K562 (cell line): ENCODE results near the gene METTL25B. TPM values are rescaled to one million over a fixed set of nuclear protein-coding genes. Genes with fewer than 3 reads are reported as not detected.

Source experiments
- ATAC-seq: fragments of 200-7000 bp; cut with Tn5 transposase; 3 replicates; pipeline ENCODE4 v1.9.1; 2020; ENCODE audit warnings: moderate library complexity
- BruUV-seq: library from RNA; stranded (reverse); fragments of 400-500 nt; replicated peaks from 2 replicates; lab custom pipeline; 2021; lab: Mats Ljungman, UMichigan
- CTCF ChIA-PET: fragments of 300-600 bp; formaldehyde crosslinking; extraction: SDS; loops from one replicate; lab custom pipeline; 2021; ENCODE audit warnings: low intra/inter-chr PET ratio; lab: Yijun Ruan, JAX
- POLR2A ChIA-PET: fragments of 300-600, 350-650 bp; sonication (Branson Sonifier 250); formaldehyde crosslinking; extraction: SDS; loops from one replicate; lab custom pipeline; 2021; ENCODE audit warnings: antibody characterized with exemption, inconsistent platforms; lab: Yijun Ruan, JAX
- DNase-seq, 4 experiments: peaks; one replicate each; pipeline versions ENCODE4 v3.0.0 to v3.0.0-alpha.2; 2011 to 2018; ENCODE audit warnings: low spot score in 3 of 4, mixed read lengths in 3 of 4; ENCODE audit errors: extremely low read depth in 1 of 4
- FAIRE-seq: peaks from 2 replicates; lab custom pipeline; 2011; peaks lifted over from hg19 to GRCh38; lab: Jason Lieb, UNC
- H2AFZ ChIP-seq: 2 replicates; pipeline ENCODE4 v1.6.0; 2011; ENCODE audit warnings: low read depth, low read length, control low read depth, inconsistent platforms
- H3K27ac ChIP-seq: fragments of 200-600 bp; 3 replicates; pipeline ENCODE4 v1.8.0; 2011; ENCODE audit warnings: low read depth, mild to moderate bottlenecking, control low read depth, inconsistent platforms, low read length, moderate library complexity, mixed read lengths; ENCODE audit errors: extremely low read depth
- H3K27me3 ChIP-seq, 2 experiments: fragments of 300-600 bp in 1 of 2; 2 replicates in 1 of 2; 3 replicates in 1 of 2; pipeline versions ENCODE4 v1.6.0 to v1.8.0; 2011; ENCODE audit warnings: inconsistent platforms in 2 of 2, low read length in 2 of 2, mild to moderate bottlenecking in 1 of 2, mixed read lengths in 1 of 2, moderate library complexity in 1 of 2; ENCODE audit not compliant: control insufficient read depth in 2 of 2, insufficient read depth in 2 of 2
- H3K36me3 ChIP-seq: fragments of 300-600 bp; 3 replicates; pipeline ENCODE4 v1.8.0; 2011; ENCODE audit warnings: mild to moderate bottlenecking, low read length, inconsistent platforms; ENCODE audit not compliant: control insufficient read depth, insufficient read depth
- H3K4me1 ChIP-seq, 2 experiments: fragments of 200-600 bp in 1 of 2; replicated peaks in 1 of 2; 2 replicates in 1 of 2; 3 replicates in 1 of 2; pipeline versions ENCODE4 v1.5.1 to v1.8.0; 2011; ENCODE audit warnings: inconsistent platforms in 2 of 2, low read length in 2 of 2, mild to moderate bottlenecking in 1 of 2, mixed read lengths in 1 of 2, moderate library complexity in 1 of 2; ENCODE audit not compliant: control insufficient read depth in 2 of 2, insufficient read depth in 2 of 2
- H3K4me2 ChIP-seq: 2 replicates; pipeline ENCODE4 v1.6.1; 2011; ENCODE audit warnings: low read length, control low read depth, inconsistent platforms, mixed read lengths; ENCODE audit not compliant: insufficient read depth
- H3K4me3 ChIP-seq: fragments of 200-600 bp; sonication (generic), shearing (Covaris generic); 2 replicates; pipeline ENCODE4 v1.5.1; 2016; ENCODE audit warnings: control low read depth, inconsistent platforms
- H3K79me2 ChIP-seq: fragments of 200-600 bp; 3 replicates; pipeline ENCODE4 v1.8.0; 2011; ENCODE audit warnings: low read length, inconsistent platforms; ENCODE audit not compliant: control insufficient read depth, insufficient read depth
- H3K9ac ChIP-seq, 2 experiments: 2 replicates each; pipeline versions ENCODE4 v1.6.0 to v1.6.1; 2011; ENCODE audit warnings: low read depth in 2 of 2, low read length in 2 of 2, control low read depth in 1 of 2, inconsistent platforms in 1 of 2, mild to moderate bottlenecking in 1 of 2, mixed read lengths in 1 of 2; ENCODE audit not compliant: insufficient read depth in 1 of 2
- H3K9me1 ChIP-seq: one replicate; pipeline ENCODE4 v1.6.0; 2011; ENCODE audit warnings: inconsistent platforms, mild to moderate bottlenecking, low read length, moderate library complexity; ENCODE audit not compliant: control insufficient read depth, insufficient read depth
- H3K9me3 ChIP-seq: replicated peaks from 2 replicates; pipeline ENCODE4 v1.5.1; 2011; ENCODE audit warnings: low read depth, low read length, inconsistent platforms; ENCODE audit not compliant: control insufficient read depth, insufficient read depth
- H4K20me1 ChIP-seq: replicated peaks from 2 replicates; pipeline ENCODE4 v1.6.1; 2011; ENCODE audit warnings: low read length, inconsistent platforms, mixed read lengths; ENCODE audit not compliant: control insufficient read depth, insufficient read depth
- PCBP1 ChIP-seq: fragments of 200-400 bp; formaldehyde crosslinking; IDR thresholded peaks from 2 replicates; pipeline ENCODE4 v1.6.1; 2018; ENCODE audit warnings: mild to moderate bottlenecking, low read depth, low read length; ENCODE audit not compliant: poor library complexity, severe bottlenecking
- ZNF146 ChIP-seq: IDR thresholded peaks from one replicate; pipeline ENCODE4 v1.6.1; 2018; ENCODE audit warnings: missing compliant biosample characterization; ENCODE audit not compliant: unreplicated experiment
- WGBS: fragments of 100-300 bp; shearing (Covaris generic); methylation state at CpG from one replicate; pipeline ENCODE4 v1.1.6; 2016; ENCODE audit warnings: low coverage, mixed read lengths; ENCODE audit not compliant: insufficient coverage; ENCODE audit errors: missing lambda C conversion rate; 5-methylcytosine and 5-hydroxymethylcytosine counted together
- in situ Hi-C: fragments of 300-500 bp; cut with MboI; formaldehyde crosslinking; loops from 4 replicates; pipeline ENCODE4 v1.15.0; 2018; ENCODE audit warnings: inconsistent platforms, mixed read lengths
- intact Hi-C: fragments of 100-400 bp; cut with micrococcal nuclease; formaldehyde crosslinking; loops from 2 replicates; pipeline ENCODE4 v1.14.2; 2022
- polyA plus RNA-seq, 8 experiments: library from polyadenylated mRNA; depleted of rRNA in 4 of 8; stranded (reverse) in 5 of 8; unstranded in 3 of 8; fragments of >200 nt; fragmentation: Nextera tagmentation in 2 of 8; fragmentation: Illumina TruSeq in 1 of 8; extraction: Ambion mirVana in 2 of 8; extraction: Trizol in 1 of 8; gene quantifications; 2 replicates each; pipeline versions ENCODE4 v1.2.1 to v1.2.3, GENCODE V29; 2011 to 2014; ENCODE audit warnings: inconsistent platforms in 1 of 8, missing spikeins in 1 of 8
- total RNA-seq, 7 experiments: library from RNA; depleted of rRNA in 6 of 7; stranded (reverse); fragments of >200 nt in 6 of 7; fragmentation: Illumina TruSeq in 2 of 7; extraction: Trizol in 2 of 7; gene quantifications; 2 replicates each; pipeline versions ENCODE4 v1.2.1 to v1.2.3, GENCODE V29; 2011 to 2021; ENCODE audit warnings: low replicate concordance in 1 of 7
- TF ChIP-seq, protein P1 (sequence below): sonication (generic); formaldehyde crosslinking; IDR thresholded peaks from 2 replicates; pipeline ENCODE4 v1.8.1; 2023; ENCODE audit warnings: mild to moderate bottlenecking, missing genetic modification reagents

The METTL25B gene
- total and polyA plus RNA-seq, 9 of the 15 experiments (the other 6 are each of a cell fraction or from before 2014, with no cell fraction given): 7.7 to 48.3 (median 33.1) TPM

- TF ChIP-seq PCBP1 (peak; percentile 68), ZNF146 (CRISPR knock-in tag) (no peak)
- TF ChIP-seq, protein P1, sequence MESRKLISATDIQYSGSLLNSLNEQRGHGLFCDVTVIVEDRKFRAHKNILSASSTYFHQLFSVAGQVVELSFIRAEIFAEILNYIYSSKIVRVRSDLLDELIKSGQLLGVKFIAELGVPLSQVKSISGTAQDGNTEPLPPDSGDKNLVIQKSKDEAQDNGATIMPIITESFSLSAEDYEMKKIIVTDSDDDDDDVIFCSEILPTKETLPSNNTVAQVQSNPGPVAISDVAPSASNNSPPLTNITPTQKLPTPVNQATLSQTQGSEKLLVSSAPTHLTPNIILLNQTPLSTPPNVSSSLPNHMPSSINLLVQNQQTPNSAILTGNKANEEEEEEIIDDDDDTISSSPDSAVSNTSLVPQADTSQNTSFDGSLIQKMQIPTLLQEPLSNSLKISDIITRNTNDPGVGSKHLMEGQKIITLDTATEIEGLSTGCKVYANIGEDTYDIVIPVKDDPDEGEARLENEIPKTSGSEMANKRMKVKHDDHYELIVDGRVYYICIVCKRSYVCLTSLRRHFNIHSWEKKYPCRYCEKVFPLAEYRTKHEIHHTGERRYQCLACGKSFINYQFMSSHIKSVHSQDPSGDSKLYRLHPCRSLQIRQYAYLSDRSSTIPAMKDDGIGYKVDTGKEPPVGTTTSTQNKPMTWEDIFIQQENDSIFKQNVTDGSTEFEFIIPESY (CRISPR knock-in tag): peak; percentile 90
- Histone ChIP-seq H3K4me1 (peaks cover 15 to 36% of the 10 kb centered on the region in 2 experiments; a peak in 4 of 5 replicates), H3K27ac (no peak overlapping the region)
These were observed 23.3 kb upstream of the METTL25B start for GRCh38 chr1:156704930-156705320.

More at GRCh38 chr1:156704930-156705320, 23.3 kb upstream of the METTL25B start:
- H3K79me2 ChIP-seq: no peaks in the 10 kb centered on the region
- in situ Hi-C loops: no loop called here
- peak overlapping the region in 1 of 2 experiments; percentile 87; a peak in 1 of 4 replicates for H3K9ac ChIP-seq
- H3K9me3 ChIP-seq: no peaks in the 10 kb centered on the region
- H2AFZ ChIP-seq: 0 out of 2 replicates have a peak overlapping the region, but pooled peaks have one; percentile 99
- whole genome bisulfite sequencing: 73% methylated on average over 6 of the region's 29 CpGs
- CTCF ChIA-PET: interaction anchor here (1.3 to 4.4 kb wide), 5 partner anchors 16 to 79 kb away, joined by 4 to 64 read pairs (median 9); no protein-coding TSS in a partner anchor
- no peaks in the 10 kb centered on the region for H4K20me1 ChIP-seq
- FAIRE-seq: no peak
- intact Hi-C loops: no loop called here
- H3K27me3 ChIP-seq: no peaks in the 10 kb centered on the region
- no peaks in the 10 kb centered on the region for H3K9me1 ChIP-seq
- POLR2A ChIA-PET: interaction anchor here (1.6 kb wide), 1 partner anchor 15 kb away, joined by 10 read pairs; no protein-coding TSS in a partner anchor
- no peak overlapping the region for H3K4me2 ChIP-seq
- H3K36me3 ChIP-seq: no peaks in the 10 kb centered on the region
- no TSS peak for BruUV-seq
- DNase-seq: no peak
- H3K4me3 ChIP-seq: no peak overlapping the region
- ATAC-seq: no peak
